Measurements from ENCODE around the gene BMS1. TPM values are rescaled to one million over a fixed set of nuclear protein-coding genes. Genes with fewer than 3 reads are reported as not detected.

The BMS1 gene
- total RNA-seq, 4 donors from 2014 or later: 11.6 to 14.9 (median 14.2) TPM

- WGBS, 2 donors: 75 to 80% methylated on average over 10 to 13 of the region's 15 CpGs
- H3K9me3 ChIP-seq: no peaks in the 10 kb centered on the region
Measured at GRCh38 chr10:42874713-42875387, 92.3 kb downstream of the BMS1 start.

DNA sequence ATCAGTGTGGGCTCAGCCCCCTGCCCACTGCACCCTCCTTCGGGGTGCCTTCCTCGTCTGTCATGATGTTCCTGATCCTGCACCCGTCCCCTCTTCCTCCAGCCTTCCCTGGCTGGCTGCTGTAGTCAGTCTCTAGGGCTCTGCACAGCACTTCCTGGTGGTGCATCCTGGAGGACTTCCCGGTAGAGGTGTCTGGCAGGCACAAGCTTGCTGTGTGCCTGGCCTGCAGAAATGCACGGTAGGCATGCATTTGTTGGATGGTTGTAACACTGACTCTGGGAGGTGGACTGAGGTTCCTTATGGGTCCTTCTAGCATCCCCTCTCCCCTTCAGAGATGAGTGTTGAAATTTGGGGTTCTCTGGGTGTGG lies 92.8 kb downstream of the BMS1 start:
- DNase-seq (ENCODE audit: low spot score in 2 of 2): no peak
- Histone ChIP-seq H3K36me3 (no peaks in the 10 kb centered on the region), H3K4me1 (peaks cover 0 to 8% (median 0%) of the 10 kb centered on the region in 4 donors), H3K27me3 (no peaks in the 10 kb centered on the region), H3K9me3 (no peaks in the 10 kb centered on the region), H3K27ac (no peak overlapping the region), H3K4me3 (no peak overlapping the region)
- TF ChIP-seq, protein P1, sequence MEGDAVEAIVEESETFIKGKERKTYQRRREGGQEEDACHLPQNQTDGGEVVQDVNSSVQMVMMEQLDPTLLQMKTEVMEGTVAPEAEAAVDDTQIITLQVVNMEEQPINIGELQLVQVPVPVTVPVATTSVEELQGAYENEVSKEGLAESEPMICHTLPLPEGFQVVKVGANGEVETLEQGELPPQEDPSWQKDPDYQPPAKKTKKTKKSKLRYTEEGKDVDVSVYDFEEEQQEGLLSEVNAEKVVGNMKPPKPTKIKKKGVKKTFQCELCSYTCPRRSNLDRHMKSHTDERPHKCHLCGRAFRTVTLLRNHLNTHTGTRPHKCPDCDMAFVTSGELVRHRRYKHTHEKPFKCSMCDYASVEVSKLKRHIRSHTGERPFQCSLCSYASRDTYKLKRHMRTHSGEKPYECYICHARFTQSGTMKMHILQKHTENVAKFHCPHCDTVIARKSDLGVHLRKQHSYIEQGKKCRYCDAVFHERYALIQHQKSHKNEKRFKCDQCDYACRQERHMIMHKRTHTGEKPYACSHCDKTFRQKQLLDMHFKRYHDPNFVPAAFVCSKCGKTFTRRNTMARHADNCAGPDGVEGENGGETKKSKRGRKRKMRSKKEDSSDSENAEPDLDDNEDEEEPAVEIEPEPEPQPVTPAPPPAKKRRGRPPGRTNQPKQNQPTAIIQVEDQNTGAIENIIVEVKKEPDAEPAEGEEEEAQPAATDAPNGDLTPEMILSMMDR (IDR thresholded peaks at IDR 0.05): no peak
- no peak for TF ChIP-seq POLR2A (IDR thresholded peaks at IDR 0.05)
- no peak for TF ChIP-seq EP300 (IDR thresholded peaks at IDR 0.05)
- 73 to 83% methylated on average over 4 to 5 of the region's 5 CpGs for WGBS, 2 donors

More at GRCh38 chr10:42874713-42875387, 92.3 kb downstream of the BMS1 start:
- peaks cover 0 to 8% (median 0%) of the 10 kb centered on the region in 4 donors for H3K4me1 ChIP-seq
- no peaks in the 10 kb centered on the region for H3K36me3 ChIP-seq
- no peak overlapping the region for H3K27ac ChIP-seq
- H3K27me3 ChIP-seq: no peaks in the 10 kb centered on the region
- TF ChIP-seq, protein P1 (IDR thresholded peaks at IDR 0.05): no peak
- TF ChIP-seq EP300 (IDR thresholded peaks at IDR 0.05): no peak
- no peak for TF ChIP-seq POLR2A (IDR thresholded peaks at IDR 0.05)
- no peak for DNase-seq (ENCODE audit: low spot score in 2 of 2)
- no peak overlapping the region for H3K4me3 ChIP-seq

DNA sequence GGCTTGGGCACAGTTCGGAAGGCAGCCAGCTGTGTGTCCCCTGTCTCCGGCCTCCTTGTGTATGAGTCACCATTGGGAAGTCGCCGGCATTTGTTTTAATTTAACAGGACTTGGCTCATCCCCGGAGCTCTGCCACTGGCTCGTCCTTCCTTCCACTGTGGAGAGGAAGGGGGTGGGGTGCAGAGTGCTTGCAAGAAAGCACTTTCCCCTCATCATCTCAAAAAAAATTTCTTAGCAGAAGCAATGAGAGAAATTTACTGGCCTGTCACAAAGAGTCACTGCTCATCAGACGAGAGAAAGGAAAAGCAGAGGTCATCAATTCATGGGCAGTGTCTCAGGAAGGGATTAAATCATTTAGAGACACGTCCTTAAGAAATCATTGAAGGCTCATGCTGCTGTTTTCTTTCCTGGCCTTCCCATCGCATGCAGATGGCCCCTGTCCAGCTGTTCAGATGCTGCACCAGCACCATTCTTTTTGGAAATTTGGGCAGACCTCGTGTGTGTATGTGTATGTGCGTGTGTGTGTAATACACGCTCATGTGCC lies 93.3 kb downstream of the BMS1 start:
- TF ChIP-seq POLR2A (IDR thresholded peaks at IDR 0.05) (no peak), EP300 (IDR thresholded peaks at IDR 0.05) (no peak)
- TF ChIP-seq, protein P1 (IDR thresholded peaks at IDR 0.05): no peak
- Histone ChIP-seq H3K36me3 (no peaks in the 10 kb centered on the region), H3K9me3 (no peaks in the 10 kb centered on the region), H3K4me3 (no peak overlapping the region), H3K4me1 (peaks cover 0 to 8% (median 0%) of the 10 kb centered on the region in 4 donors), H3K27me3 (no peaks in the 10 kb centered on the region), H3K27ac (no peak overlapping the region)
- WGBS, 2 donors: 28 to 37% methylated on average over 12 of the region's 12 CpGs
- no peak for DNase-seq (ENCODE audit: low spot score in 2 of 2)

DNA sequence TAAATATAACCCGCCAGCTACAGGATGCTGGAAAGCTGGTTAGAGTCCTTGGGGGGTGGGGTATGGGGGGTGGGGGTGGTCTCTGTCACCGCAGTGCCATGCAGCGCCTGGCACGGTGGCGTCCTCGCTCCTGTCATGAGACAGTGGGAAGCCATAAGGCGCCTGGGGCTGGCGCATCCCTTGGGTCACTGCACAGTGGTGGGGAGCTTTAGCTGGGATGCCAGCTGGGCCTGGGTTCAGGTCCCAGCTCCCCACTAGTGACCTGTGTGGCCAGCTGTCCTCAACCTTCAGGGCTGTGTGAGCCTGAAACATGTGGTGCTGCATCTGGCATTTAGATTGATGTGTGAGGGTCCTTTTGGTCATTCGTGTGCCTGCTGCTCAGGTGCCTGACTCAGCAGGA lies 93.9 kb downstream of the BMS1 start:
- no peak for DNase-seq (ENCODE audit: low spot score in 2 of 2)
- Histone ChIP-seq H3K27me3 (no peaks in the 10 kb centered on the region), H3K36me3 (no peaks in the 10 kb centered on the region), H3K4me3 (no peak overlapping the region), H3K27ac (no peak overlapping the region), H3K9me3 (no peaks in the 10 kb centered on the region), H3K4me1 (peaks cover 0 to 5% (median 0%) of the 10 kb centered on the region in 4 donors)
- WGBS, 2 donors: 87% methylated on average over 9 of the region's 9 CpGs
- TF ChIP-seq POLR2A (IDR thresholded peaks at IDR 0.05): no peak
- TF ChIP-seq EP300 (IDR thresholded peaks at IDR 0.05): no peak
- TF ChIP-seq, protein P1 (IDR thresholded peaks at IDR 0.05): no peak

DNA sequence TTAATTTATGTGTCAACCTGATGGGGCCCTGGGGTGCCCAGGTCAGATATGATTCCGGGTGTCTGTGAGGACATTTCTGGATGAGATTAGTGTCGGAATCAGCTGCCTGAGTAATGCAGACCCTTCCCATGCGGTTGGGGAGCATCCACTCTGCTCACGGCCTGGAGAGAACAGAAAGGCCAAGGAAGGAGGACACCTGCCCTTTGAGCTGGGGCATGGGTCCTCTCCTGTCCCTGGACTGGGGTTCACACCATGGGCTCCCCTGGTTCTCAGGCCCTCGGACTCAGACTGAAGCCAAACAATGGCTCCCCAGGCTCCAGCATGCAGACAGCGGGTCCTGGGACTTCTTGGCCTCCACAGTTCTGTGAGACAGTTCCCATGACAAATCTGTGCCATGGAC lies 94.3 kb downstream of the BMS1 start:
- Histone ChIP-seq H3K9me3 (no peaks in the 10 kb centered on the region), H3K27me3 (no peaks in the 10 kb centered on the region), H3K27ac (no peak overlapping the region), H3K4me1 (peaks cover 0 to 5% (median 0%) of the 10 kb centered on the region in 4 donors), H3K4me3 (no peak overlapping the region), H3K36me3 (no peaks in the 10 kb centered on the region)
- DNase-seq (ENCODE audit: low spot score in 2 of 2): no peak
- WGBS, 2 donors: 95 to 97% methylated on average over 5 to 6 of the region's 6 CpGs
- no peak for TF ChIP-seq EP300 (IDR thresholded peaks at IDR 0.05)
- TF ChIP-seq POLR2A (IDR thresholded peaks at IDR 0.05): no peak
- TF ChIP-seq, protein P1 (IDR thresholded peaks at IDR 0.05): no peak
